Measurements from ENCODE around the gene SIGLEC14. TPM values are rescaled to one million over a fixed set of nuclear protein-coding genes. Genes with fewer than 3 reads are reported as not detected.

Gene SIGLEC14
- total and polyA plus RNA-seq, 2 donors (not counting 3 experiments of a cell fraction or from before 2014, with no cell fraction given): 0.10 TPM; not detected in 1

GRCh38 chr19:51653162-51653561 is 6.5 kb upstream of the SIGLEC14 start:
- intact Hi-C loops (cut with micrococcal nuclease) (no loop called here), dilution Hi-C loops (cut with MboI; ENCODE audit: extremely low pct_ligation_motif_present, low sequenced_read_pairs) (no loop called here)
- Histone ChIP-seq H2AFZ (ENCODE audit: low read depth, low read length) (no peak overlapping the region), H3K9ac (replicated peaks; ENCODE audit: extremely low read depth, insufficient read depth, low read length) (no peak overlapping the region), H4K20me1 (replicated peaks; ENCODE audit: control insufficient read depth, extremely low read depth, insufficient read depth, low read length) (no peaks in the 10 kb centered on the region), H3K4me3 (replicated peaks in 1 of 3; ENCODE audit: insufficient read depth in 1 of 3, low read depth in 1 of 3, low read length in 3 of 3) (no peak overlapping the region), H3K36me3 (ENCODE audit: control insufficient read depth in 2 of 2, extremely low read depth in 1 of 2, insufficient read depth in 2 of 2, low read length in 2 of 2) (no peaks in the 10 kb centered on the region), H3K4me2 (ENCODE audit: insufficient read depth, low read length) (no peak overlapping the region), H3K9me3 (replicated peaks; ENCODE audit: control insufficient read depth, insufficient read depth, low read length) (no peaks in the 10 kb centered on the region), H3K27me3 (ENCODE audit: control insufficient read depth in 2 of 2, insufficient read depth in 2 of 2, low read length in 2 of 2) (no peaks in the 10 kb centered on the region), H3K79me2 (ENCODE audit: control insufficient read depth, insufficient read depth, low read length) (no peaks in the 10 kb centered on the region), H3K9me1 (replicated peaks; ENCODE audit: control insufficient read depth, extremely low read depth, insufficient read depth, low read length) (no peaks in the 10 kb centered on the region), H3K27ac (ENCODE audit: insufficient read depth, low read depth, low read length) (no peak overlapping the region), H3K4me1 (ENCODE audit: control insufficient read depth, extremely low read depth, insufficient read depth, low read length) (peaks cover 2% of the 10 kb centered on the region)
- no TSS peak for BruUV-seq (replicated peaks)
- POLR2A ChIA-PET: no interaction called here
- no peak for TF ChIP-seq GATA2 (IDR thresholded peaks at IDR 0.05; ENCODE audit: insufficient read depth, insufficient read length, low read depth, low read length)
- no peak for TF ChIP-seq POLR2A (IDR thresholded peaks at IDR 0.05; ENCODE audit: low read depth, low read length)
- TF ChIP-seq MYC (IDR thresholded peaks at IDR 0.05; ENCODE audit: low read depth, low read length): no peak
- no peak for TF ChIP-seq EZH2 (IDR thresholded peaks at IDR 0.05; ENCODE audit: borderline replicate concordance, low read depth, low read length, severe bottlenecking)
- no peak for TF ChIP-seq JUN (IDR thresholded peaks at IDR 0.05; ENCODE audit: borderline replicate concordance, insufficient read depth, insufficient read length, low read depth)
- TF ChIP-seq, protein P1, sequence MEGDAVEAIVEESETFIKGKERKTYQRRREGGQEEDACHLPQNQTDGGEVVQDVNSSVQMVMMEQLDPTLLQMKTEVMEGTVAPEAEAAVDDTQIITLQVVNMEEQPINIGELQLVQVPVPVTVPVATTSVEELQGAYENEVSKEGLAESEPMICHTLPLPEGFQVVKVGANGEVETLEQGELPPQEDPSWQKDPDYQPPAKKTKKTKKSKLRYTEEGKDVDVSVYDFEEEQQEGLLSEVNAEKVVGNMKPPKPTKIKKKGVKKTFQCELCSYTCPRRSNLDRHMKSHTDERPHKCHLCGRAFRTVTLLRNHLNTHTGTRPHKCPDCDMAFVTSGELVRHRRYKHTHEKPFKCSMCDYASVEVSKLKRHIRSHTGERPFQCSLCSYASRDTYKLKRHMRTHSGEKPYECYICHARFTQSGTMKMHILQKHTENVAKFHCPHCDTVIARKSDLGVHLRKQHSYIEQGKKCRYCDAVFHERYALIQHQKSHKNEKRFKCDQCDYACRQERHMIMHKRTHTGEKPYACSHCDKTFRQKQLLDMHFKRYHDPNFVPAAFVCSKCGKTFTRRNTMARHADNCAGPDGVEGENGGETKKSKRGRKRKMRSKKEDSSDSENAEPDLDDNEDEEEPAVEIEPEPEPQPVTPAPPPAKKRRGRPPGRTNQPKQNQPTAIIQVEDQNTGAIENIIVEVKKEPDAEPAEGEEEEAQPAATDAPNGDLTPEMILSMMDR (IDR thresholded peaks at IDR 0.05; ENCODE audit: extremely low read depth in 1 of 2, insufficient read depth in 1 of 2, low read depth in 1 of 2, low read length in 2 of 2): no peak
- no peak for TF ChIP-seq FOS (IDR thresholded peaks at IDR 0.05; ENCODE audit: borderline replicate concordance, insufficient read depth, low read length)
- TF ChIP-seq, protein P2, sequence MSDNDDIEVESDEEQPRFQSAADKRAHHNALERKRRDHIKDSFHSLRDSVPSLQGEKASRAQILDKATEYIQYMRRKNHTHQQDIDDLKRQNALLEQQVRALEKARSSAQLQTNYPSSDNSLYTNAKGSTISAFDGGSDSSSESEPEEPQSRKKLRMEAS (IDR thresholded peaks at IDR 0.05; ENCODE audit: insufficient read depth, insufficient read length): no peak
- no peak for TF ChIP-seq POLR2AphosphoS5 (IDR thresholded peaks at IDR 0.05; ENCODE audit: insufficient read depth, low read depth, low read length)
- DNase-seq (ENCODE audit: low read depth, low spot score) (no peak), FAIRE-seq (no peak)
- CTCF ChIA-PET: interaction anchor here (1.0 to 2.0 kb wide), 4 partner anchors 8 to 231 kb away, joined by 3 to 6 read pairs (median 4); no protein-coding TSS in a partner anchor
